T-helper 1 cell treated with Interleukin-12 subunit alpha and Interleukin-12 subunit beta and Interleukin-4 antibody, amounts not matched to agents 30 ng/mL and 1 ng/mL, for 36 hours (primary cell): ENCODE results near the gene PLXDC2. TPM values are rescaled to one million over a fixed set of nuclear protein-coding genes. Genes with fewer than 3 reads are reported as not detected.

Source experiments
- intact Hi-C: fragments of 100-400 bp; cut with micrococcal nuclease; formaldehyde crosslinking; loops from one replicate; pipeline ENCODE4 v1.15.1; 2024
- total RNA-seq: library from RNA; stranded (reverse); gene quantifications from 2 replicates; pipeline ENCODE4 v1.2.3, GENCODE V29; 2022

The PLXDC2 gene
- total RNA-seq, 1 donor from 2014 or later, result 0.10 TPM

DNA sequence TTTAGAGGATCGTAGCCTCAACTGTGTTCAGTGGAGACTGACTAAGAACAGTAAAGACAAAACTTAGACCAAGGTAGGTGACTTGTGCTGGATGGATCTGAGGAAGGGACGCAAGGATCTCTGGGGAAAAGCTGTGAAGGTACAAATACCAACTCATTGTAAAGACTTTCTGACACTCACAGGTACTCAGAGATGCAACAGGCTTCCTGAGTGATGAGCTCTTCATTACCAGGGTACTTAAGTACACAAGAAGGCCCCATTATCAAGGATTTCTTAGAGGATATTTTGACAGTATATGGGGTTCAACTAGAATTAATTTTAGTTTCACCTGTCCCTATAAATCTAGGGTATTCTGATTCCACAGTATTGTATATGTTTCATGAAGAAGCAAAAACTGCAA lies 440.7 kb downstream of the PLXDC2 start:
- intact Hi-C loops, result no loop called here

DNA sequence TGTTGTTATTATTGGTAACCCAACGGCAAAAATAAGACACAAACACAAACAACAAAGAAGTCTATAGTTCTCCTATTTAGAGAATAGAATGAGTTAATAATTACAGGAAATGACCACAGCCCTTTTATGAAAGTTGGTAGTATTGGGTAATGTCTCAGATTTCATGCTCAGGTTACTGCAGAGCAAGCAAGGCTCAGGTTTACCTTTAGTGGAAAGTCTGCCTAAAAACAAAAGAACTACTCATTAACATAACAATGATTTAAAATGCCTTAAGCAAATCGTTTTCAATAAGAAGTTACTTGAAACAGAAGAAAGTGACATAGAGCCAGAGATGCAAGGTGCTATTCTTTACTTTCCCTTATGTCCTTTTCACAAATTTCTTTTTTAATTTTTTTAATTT lies 441.2 kb downstream of the PLXDC2 start:
- intact Hi-C loops, result no loop called here

DNA sequence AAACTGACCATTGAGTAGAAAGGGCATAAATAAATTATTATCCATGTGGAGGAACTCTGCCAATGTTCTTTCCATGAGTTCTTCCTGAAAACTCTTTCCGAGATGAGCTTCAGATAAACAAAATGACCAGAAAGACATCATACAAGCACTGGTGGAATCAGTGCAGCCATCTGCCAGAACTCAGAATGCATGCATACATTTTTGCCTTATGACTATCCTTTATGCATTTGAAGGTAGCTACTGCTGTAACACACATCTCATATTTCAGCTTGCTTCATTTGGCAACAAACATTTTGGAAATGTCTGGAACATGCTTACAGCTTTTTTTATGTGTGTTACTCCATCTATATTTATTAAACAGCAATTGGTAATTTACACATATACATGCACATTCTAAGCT lies 448.9 kb downstream of the PLXDC2 start:
- intact Hi-C loops, result no loop called here

DNA sequence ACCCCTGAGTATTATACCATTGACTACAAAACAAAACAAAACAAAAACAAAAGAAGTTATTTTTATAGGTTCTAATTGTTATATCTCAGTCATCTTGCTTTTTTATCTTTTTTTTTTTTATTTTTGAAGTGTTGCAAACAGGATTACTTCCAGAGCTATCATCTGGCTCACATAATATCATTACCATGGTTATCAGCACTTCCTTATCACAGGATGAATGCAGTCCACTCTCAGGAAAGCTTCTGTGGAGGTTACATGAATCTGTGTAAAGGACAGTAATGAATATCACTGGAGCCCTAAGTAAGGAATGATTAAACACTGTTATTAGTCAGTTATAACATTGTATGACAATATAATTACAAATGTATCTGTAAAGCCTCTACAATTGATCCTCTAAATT lies 451.5 kb downstream of the PLXDC2 start:
- intact Hi-C loops, result no loop called here

DNA sequence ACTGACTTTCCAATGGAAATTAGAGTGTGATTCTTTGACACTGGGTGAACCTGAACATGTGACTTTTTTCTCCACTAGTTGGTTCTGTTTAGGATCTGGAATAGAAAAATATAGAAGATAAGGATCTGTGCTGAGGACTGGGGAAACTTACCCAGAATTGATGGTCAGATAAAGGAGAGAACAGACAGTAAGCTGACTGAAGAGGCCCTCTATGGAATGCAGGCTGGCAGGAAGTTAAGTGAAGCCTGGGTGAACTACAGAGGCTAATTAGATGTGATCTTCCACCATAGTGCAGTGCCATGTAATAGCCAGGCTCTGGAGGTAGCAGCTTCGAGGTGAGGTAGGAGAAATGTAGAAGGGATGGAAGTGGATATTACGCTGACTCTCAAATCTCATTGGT lies 455.3 kb downstream of the PLXDC2 start:
- intact Hi-C loops, result no loop called here

DNA sequence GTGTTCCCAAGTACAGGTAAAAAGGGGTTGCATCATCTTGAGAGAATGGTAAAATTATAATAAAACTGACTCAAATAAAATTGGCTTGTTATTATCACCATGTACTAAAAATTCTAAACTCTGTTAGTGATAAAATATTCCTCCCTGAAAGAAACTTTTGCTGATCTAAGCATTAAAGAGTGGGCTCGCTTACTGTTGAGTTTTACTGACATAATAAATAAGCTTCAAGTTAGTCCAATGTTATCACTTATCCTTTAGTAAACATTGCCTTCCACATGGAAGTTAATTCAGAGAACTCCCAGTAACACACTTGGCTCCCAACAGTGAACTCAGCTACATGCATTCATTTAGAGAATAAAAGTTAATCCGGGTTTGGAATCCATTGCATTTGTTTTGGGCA lies 456.4 kb downstream of the PLXDC2 start:
- intact Hi-C loops, result no loop called here

DNA sequence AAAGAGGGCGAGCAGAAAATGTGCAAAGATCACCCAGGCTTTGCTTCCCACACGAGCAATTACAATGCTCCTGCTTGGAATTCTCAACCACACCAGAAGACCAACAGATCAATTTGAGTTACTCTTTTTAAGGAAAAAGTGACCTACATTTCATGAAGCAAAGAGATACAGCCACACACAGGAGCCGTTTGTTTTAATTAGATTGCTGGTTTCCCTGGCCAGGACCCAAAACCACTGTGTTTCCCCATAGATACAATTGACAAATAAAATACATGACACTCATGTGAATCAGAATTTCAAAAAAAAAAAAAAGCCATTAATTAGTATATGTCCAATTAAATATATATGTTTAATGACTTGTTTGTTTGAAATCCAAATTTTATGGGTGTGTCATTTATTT lies 458.3 kb downstream of the PLXDC2 start:
- intact Hi-C loops, result no loop called here

DNA sequence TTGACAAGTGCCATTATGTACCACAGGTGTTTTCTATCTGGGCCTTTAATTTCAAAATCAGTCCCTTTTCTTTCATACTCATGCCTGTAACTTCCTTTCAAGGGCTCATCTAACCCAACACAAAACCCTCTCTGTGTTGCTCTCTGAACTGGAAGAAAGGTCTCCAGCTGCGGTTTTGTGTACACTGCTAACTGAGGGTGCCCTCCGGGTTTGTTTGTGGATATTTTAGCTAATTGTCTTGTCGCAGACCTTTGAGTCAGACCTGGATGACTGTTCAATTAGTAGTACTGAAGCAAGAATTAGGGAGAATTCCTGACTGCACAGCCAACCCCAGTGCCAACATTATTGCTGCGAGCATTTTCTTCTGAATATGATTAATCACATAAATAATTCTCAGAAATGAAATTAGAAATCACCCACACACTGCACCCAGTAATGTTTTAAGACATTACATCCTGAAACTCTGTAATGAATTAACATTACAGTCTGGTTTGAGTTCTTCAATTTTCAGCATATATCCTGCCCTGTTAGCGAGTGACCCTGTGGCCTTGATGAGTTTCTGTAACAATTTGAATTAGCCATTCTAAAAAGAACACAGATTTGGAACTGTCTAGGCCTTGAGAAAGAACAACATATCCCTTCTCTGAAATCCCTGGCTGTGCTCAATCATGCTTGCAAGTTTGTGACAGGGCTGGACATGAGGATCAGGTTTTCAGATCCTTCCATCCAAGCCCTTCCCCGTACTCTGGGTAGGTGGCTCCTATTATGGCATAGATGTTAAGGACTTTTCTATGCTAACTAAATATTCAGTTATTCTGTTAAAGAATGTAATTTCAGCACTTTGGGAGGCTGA lies 460.1 kb downstream of the PLXDC2 start:
- intact Hi-C loops, result no loop called here

DNA sequence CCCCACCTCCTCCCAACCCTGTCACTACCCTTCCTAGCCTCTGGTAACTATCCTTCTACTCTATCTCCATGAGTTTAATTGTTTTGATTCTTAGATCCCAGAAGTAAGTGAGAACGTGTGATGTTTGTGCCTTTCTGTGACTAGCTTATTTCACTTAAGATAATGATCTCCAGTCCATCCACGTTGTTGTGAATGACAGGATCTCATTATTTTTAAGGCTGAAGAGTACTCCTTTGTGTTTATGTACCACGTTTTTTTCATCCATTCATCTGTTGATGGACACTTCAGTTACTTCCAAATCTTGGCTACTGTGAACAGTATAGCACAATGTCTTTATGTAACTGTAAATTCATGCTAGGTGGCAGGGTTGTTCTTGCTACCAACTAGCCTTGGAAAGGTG lies 461.6 kb downstream of the PLXDC2 start:
- intact Hi-C loops, result no loop called here

DNA sequence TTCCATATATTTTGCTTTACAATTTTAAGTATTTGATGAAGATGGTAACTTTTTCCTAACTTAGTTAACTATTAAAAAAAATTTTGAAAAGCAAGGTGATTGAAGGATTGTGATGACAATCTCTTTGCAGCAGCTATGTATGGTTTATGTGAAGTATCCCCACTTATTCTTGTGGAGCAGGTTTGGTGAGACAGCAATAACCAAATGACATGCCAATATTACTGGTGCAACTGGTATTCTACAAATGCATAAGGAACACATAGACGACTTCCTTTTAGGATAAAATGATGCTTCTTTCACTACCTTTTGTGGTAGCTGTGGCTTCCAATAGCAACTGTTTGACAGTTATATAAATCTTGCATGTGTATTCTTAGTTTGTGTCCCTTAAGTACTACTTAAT lies 465.3 kb downstream of the PLXDC2 start:
- intact Hi-C loops, result no loop called here

DNA sequence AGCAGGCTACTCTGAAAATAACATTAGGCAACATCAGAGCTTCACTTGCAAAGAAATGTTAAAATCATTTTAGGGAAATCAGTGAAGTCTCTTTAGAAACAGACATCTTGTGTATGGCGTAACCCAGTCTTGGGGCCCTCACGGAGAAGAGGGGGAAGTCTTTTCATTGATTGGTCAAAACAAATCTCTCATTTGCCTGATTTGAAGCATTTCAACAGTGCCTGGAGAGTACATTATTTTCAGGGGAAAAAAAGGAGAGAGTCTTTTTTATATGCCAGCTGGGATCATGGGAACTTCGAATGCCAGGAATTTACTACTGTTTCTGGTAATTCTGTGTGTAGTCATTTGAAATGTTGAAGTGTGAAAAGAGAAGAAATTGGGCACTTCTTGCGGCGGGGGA lies 471.4 kb downstream of the PLXDC2 start:
- intact Hi-C loops, result no loop called here

DNA sequence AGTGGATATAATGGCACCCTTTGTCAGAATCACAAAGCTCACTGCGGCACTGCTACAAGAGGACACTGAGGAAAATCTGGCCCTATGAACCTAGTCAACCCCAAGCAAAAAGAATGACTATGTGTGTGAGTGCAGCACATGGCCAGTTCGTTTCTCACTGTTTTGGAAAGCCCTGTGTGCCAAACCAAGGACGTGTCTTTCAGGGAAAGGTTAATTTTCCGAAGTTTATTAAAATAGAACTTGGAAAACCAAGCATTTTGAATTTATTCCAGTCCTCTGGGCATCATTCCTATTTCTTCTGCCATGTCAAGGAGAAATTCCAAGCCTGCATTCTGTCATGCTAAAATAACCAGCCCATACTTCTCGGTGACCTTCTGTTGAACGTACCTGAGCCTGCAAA lies 471.8 kb downstream of the PLXDC2 start:
- intact Hi-C loops, result no loop called here

DNA sequence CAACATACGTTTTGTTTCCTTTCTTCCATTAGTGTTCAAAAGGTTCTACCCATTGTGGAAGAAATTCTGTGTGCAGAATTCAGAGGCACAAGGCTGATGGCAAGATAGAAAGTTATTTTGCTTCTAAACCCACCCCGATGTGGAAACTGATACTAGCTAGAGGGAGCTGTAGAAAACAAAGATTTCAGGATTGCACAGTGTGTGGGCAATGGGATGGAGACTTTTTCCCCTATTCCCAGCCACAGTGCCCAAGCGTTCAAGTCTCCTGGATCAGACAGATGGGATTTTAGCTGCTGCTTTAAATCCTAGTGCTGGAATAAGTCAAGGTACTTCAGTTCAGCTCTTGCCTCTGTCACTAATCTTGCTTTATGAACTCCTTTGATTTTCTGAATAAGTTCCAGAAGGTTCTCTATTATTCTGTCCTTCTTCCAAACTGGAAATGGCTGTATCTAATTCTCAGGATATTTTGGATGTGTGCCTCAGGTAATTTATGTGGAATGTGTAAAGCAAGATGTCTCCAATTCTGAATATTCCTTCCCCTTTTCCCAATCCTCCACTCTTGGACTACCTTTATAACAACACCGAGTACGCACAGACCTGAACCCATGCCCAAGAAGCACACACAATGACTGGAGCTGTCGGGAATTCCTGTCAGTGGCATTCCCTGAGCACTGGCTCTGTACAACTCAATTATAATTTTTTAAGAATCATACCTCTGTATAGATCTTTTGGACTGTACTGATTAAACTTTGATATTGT lies 473.0 kb downstream of the PLXDC2 start:
- intact Hi-C loops, result no loop called here

DNA sequence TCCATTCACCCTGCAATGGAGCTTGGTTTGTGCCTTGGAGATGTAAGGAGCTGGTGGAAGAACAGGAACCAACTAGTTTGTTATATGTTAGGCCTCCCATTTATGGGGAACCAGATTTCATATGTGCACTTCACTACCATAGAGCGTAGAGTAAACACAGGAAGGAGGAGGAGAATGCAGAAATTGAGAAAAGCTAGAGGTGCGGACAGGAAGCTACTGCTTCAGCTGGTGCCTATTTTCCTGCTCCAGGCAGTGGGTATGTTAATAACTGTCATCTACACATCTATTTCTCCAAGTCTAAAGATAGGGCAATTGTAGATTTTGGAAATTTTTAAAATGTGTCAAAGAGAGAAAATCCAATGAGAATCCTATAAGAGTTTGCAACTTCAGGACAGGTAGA lies 482.2 kb downstream of the PLXDC2 start:
- intact Hi-C loops, result no loop called here

DNA sequence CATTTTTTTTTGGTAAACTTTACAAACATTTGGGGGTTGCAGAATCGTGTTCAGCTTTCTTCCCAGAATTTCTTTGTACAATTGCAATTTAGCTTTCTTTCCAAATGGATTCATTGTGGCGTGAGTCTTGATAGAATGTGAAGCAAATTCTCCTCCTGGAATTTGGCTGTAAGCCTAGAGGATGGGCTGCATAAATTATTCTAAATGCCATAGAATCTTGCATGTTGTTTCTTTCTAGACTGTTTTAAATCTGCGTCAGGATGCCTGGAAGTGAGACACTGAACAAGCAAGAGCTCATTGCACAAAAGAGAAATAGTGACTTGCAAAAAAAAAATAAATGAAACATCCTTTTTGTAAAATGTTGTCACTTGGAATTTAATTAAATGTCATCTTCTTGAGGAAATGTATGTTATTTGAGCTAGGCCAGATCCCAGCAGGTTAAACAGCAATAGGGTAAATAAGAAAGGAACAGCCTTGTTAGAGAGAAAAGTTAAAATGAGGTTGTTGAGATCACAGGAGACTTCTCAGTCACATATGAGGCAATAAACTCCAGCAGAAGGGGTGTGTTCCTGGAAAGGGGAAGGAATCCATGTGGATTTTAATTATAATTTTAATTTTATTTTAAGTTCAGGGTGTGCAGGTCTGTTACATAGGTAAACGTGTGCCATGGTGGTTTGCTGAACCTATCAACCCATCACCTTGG lies 483.0 kb downstream of the PLXDC2 start:
- intact Hi-C loops, result no loop called here

DNA sequence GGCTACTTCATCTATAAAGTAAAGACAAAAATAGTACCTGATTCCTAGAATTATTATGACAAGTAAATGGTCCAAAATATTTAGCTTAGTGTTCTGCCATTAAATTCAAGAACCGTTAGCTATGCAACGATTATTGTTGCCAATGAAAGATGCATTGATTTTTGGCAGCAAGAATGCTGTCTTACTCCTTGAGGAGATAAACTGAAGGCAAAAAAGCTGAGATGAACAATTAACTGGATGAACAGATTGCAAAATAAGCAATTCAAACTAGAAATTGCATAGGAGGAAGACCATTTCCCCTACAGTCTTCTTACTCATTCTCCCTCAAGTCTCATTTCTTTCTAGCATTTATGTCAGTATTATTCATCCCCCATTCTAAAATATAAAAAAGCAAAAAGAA lies 484.5 kb downstream of the PLXDC2 start:
- intact Hi-C loops, result no loop called here

DNA sequence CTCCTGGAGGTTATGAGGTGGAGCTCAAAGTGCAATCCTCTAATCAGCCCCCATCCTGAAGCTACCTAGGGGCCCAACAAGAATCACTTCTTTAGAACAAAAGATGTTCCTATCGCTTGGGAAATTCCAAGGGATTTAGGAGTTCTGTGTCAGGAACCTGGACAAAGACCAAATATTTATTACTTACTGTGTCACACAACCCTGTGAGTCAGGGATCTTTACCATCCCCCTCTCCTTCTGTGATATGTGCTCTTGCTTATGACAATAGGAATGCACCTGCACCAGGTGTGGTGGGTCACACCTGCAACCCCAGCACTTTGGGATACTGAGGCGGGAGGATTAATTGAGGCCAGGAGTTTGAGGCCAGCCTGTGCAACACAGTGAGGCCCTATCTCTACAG lies 485.8 kb downstream of the PLXDC2 start:
- intact Hi-C loops, result no loop called here

DNA sequence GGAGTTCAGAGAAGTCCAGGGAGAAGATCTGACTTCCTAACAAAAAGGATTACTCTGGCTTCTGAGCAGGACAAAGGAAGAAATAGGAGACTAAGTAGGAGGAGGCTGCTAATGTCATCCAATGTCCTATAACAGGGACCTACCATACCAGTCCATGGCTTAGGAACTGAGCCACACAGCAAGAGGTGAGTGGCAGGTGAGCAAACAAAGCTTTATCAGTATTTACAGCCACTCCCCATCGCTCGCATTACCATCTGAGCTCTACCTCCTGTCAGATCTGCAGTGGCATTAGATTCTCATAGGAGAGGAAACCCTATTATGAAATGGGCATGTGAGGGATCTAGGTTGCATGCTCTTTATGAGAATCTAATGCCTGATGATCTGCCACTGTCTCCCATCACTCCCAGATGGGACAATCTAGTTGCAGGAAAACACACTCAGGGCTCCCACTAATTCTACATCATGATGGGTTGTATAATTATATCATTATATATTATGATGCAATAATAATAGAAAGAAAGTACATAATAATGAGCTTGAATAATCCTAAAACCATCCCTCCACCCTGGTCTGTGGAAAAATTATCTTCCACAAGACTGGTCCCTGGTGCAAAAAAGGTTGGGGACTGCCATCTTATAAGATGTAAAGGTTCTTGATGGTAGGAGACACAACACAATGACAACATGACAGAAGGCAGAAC lies 487.4 kb downstream of the PLXDC2 start:
- intact Hi-C loops, result no loop called here

DNA sequence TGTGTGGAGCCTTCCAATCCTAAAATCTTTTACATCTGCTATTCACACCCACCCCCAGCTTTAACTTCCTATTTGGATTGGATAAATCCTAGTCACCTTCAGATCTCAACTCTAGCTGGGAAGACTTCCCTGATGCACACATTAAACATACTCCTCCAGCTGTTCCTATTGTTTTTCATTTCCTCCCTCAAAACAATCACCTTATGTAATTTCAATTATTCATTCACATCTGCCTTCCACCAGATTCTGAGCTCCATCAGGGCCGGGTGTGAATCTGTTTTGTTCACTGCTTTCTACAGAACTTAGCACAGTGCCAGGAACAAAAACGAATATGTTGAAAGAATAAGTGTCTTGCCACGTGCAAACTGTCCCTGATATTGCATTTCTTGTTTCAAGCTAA lies 497.4 kb downstream of the PLXDC2 start:
- intact Hi-C loops, result loop anchor here (5.0 kb wide), 1 partner anchor 964 kb away; no protein-coding TSS in a partner anchor

DNA sequence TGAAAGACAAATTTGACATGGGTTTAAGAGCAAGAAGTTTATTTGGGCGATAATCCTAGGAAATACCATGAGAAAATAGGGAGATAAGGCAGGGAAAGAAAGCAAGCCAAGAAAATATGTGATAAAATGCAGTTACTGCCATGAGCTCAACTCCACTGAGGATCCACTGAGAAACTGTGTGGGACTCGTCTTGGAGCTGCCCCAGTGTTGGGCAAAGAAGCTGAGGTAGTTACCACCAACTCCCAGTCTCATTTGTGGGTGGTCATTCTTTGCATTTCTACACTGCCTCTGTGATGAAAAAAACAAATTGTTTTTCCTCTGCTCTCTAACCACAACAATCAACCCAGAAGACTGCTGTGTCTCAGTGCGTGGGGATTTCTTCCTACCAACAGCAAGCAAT lies 498.2 kb downstream of the PLXDC2 start:
- intact Hi-C loops, result loop anchor here (5.0 kb wide), 1 partner anchor 963 kb away; no protein-coding TSS in a partner anchor

DNA sequence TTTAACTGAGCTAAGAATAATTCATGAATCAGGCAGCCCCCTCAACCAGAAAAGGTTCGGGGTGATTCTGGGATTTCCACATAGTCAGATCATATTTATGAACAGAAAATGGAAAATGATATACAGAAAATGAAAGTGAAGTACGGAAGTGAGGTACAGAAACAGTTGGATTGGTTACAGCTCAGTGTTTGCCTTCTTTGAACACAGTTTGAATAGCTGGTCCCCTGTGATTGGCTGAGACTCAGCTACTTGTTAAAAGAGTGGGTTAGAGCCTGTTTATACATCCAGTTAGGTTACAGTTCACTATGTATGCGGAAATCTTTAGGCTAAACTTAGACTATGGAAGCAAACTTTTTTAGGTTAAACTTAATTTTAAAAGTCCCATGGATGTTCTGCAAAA lies 511.7 kb downstream of the PLXDC2 start:
- intact Hi-C loops, result no loop called here
